IPS DF 6.9 (cell line): ENCODE results near the gene CD164L2.
"Not testable (repeated sequence)": the region's sequence is repeated elsewhere in the genome, so short reads cannot be mapped to it uniquely, and the experiment has no call there.

ENCODE experiments used
- DNase-seq: peaks from one replicate; pipeline ENCODE4 v3.0.0-alpha.2; 2013; ENCODE audit warnings: low read depth, low spot score
- H3K27ac ChIP-seq: one replicate; pipeline ENCODE4 v1.5.1; 2013; ENCODE audit warnings: low read length, control low read depth
- H3K27me3 ChIP-seq: 2 replicates; pipeline ENCODE4 v1.6.1; 2013; ENCODE audit warnings: mild to moderate bottlenecking, low read length; ENCODE audit not compliant: control insufficient read depth, insufficient read depth
- H3K36me3 ChIP-seq: 2 replicates; pipeline ENCODE4 v1.6.1; 2013; ENCODE audit warnings: low read length; ENCODE audit not compliant: control insufficient read depth, insufficient read depth
- H3K4me1 ChIP-seq: 2 replicates; pipeline ENCODE4 v1.6.1; 2013; ENCODE audit warnings: low read length; ENCODE audit not compliant: control insufficient read depth, insufficient read depth
- H3K4me3 ChIP-seq: 2 replicates; pipeline ENCODE4 v1.5.1; 2013; ENCODE audit warnings: mild to moderate bottlenecking, low read length
- H3K9me3 ChIP-seq: 2 replicates; pipeline ENCODE4 v1.6.1; 2013; ENCODE audit warnings: low read length, inconsistent platforms; ENCODE audit not compliant: control insufficient read depth, insufficient read depth
- WGBS: extraction: QIAGEN DNeasy Blood & Tissue Kit; methylation state at CpG from one replicate; pipeline ENCODE4 v1.1.7; 2013; ENCODE audit warnings: mixed read lengths, missing lambda C conversion rate; ENCODE audit not compliant: insufficient read length, insufficient coverage; 5-methylcytosine and 5-hydroxymethylcytosine counted together

CD164L2 gene

DNA sequence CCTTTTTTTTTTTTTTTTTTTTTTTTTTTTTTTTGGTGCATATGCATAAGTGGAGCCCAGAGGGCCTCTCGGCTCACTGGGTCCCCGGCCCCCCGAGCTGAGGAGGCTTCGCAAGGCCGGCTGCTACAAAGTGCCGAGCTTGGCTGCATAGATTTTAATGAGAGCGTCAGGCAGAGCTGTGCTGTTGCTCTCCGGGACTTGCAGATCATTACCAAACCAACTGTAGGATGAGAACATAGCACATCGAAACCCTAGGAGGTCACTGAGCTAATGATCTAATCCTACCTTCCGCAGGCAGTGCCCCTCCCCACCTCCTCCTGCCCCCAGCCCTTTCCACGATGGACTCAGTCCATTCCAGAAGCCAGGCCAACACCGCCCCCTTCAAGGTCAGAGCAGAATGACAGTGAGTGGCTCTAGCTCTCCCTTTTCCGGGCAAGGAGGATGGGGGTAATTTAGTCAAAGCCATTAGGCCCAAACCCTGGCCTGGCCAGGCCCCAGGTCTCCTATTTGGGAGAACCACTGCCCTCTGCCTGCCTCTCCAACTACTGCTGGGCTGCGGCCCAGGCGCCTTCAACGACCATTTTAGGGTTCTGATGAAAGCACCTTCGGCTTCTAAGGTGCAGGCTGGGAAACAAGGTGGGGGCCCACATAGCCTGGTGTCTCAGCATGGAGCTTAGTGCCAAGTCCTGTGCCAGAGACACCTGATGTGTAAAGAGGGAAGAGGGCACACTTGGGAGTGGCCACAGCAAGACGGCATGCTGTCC, 22.6 kb upstream of the CD164L2 start:
- not testable (repeated sequence) for H3K4me3 ChIP-seq, H3K9me3 ChIP-seq, H3K27me3 ChIP-seq, H3K36me3 ChIP-seq, DNase-seq, H3K27ac ChIP-seq, H3K4me1 ChIP-seq
- no CpG with 5 or more reads among the region's 18 CpGs for WGBS

DNA sequence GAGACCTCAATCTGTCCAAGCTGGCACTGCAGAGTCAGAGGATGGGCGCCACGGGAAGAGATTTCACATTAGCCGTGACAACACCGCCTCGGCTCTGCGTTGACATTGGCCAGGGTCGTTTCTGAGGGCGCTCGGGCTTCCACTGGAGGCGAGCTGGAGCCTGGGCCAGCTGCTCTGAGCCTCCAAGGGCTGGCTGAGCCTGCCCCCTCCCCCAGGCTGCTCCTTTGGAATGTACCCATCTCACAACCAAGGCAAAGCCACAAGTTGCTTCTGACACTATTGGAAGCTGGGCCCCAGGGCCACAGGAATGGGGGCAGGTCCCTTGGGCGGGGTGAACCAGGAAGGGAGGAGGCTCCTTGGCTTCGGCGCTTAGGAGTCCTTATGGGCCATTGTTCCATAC, 21.9 kb upstream of the CD164L2 start:
- Histone ChIP-seq H3K4me1 (peaks cover 7% of the 10 kb centered on the region), H3K27me3 (no peaks in the 10 kb centered on the region), H3K4me3 (no peak overlapping the region), H3K9me3 (no peaks in the 10 kb centered on the region), H3K36me3 (no peaks in the 10 kb centered on the region), H3K27ac (no peak overlapping the region)
- DNase-seq = no peak
- no CpG with 5 or more reads among the region's 13 CpGs for WGBS

DNA sequence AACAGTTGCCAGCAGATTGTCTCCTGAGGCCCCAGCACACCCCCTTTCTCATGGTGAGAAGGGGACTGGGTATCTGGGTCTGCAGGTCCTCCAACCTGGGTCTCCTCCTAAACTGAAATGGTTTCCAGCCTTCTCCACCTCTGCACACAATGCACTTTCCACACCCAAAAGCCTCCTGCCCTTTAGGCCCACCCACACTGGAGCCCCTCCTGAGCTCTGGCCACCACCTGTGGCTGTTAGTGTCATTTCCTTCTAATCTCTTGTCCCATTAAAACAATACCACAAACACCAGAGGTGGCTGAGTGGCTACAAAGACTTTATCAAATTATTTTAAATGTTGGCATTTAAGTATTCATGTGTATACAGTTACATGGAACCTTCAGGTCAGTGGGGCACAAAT, 20.8 kb upstream of the CD164L2 start:
- Histone ChIP-seq H3K4me3 (no peak overlapping the region), H3K4me1 (peaks cover 7% of the 10 kb centered on the region), H3K27ac (no peak overlapping the region), H3K36me3 (no peaks in the 10 kb centered on the region), H3K9me3 (no peaks in the 10 kb centered on the region), H3K27me3 (no peaks in the 10 kb centered on the region)
- no peak for DNase-seq

DNA sequence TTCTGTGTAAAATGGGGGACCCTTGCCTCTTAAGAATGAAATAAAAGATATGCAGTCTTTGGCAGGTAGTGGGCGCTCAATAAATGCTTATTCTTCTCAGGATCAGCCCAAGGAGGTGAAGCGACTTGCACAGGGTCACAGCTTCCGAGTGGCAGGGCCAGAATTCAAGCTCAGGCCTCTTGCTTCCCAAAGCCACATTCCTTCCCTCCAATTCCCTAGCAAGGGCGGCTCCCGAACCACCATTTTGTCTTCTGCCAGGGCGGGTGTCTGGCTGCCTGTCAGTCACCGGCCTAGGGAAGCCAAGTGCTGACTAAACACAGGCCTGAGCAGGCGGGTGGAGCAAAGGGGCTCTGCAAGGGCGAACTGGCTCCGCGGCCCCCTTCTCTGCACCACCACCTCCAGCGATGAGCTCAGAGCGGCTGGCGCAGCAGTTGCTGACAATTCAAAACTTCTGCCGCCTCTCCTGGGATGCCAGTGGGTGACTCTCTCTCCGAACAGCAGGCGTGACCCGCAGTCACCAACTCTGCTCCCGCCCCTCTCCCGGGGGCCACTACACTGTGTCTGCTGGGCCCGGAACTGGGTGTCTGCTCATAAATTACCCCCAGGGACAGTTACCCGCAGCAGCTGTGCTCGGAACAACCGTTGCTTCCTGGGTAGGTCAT, 20.1 kb upstream of the CD164L2 start:
- Histone ChIP-seq H3K36me3 (no peaks in the 10 kb centered on the region), H3K27ac (no peak overlapping the region), H3K4me3 (no peak overlapping the region), H3K27me3 (no peaks in the 10 kb centered on the region), H3K9me3 (no peaks in the 10 kb centered on the region), H3K4me1 (peaks cover 7% of the 10 kb centered on the region)
- no CpG with 5 or more reads among the region's 24 CpGs for WGBS
- DNase-seq = no peak

DNA sequence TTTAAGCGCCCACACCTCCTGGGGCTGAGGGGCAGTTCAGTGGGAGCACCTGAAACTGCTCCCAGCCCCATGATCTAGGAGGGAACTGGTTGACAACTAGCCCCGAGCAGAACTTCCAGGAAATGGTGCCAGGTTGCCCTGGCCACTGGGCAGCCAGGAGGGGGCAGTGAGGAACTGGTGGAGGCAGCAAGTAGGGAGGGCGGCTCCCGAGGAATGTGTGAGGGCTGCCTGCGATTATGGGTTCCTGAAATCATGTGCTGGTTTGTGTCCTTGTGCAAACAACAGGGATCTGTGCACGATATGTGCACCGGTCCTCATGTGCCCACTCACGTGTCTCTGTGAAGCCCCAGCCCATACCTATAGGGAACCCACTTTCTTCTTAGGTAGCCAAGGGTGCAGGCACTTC, 19.2 kb upstream of the CD164L2 start:
- H3K27me3 ChIP-seq = no peaks in the 10 kb centered on the region

DNA sequence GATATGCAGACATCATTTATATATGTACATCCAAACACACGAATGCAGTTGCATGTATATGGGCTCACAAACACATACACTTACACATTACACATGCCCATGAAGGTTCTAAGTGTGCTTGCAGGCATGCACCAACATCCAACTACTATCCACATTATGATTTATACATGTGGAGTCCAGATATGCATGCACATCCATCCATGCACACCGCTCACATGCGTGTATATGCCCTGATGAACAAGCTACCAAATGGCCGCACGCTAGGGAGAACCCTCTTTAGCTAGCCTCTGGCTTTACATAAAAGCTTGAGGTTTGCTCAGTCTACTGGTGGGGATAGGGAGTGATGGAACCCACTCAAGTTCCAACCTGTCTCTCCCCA, 17.8 kb upstream of the CD164L2 start:
- Histone ChIP-seq H3K27me3 (no peaks in the 10 kb centered on the region), H3K4me3 (no peak overlapping the region), H3K4me1 (peaks cover 6% of the 10 kb centered on the region), H3K36me3 (no peaks in the 10 kb centered on the region), H3K9me3 (no peaks in the 10 kb centered on the region), H3K27ac (no peak overlapping the region)
- WGBS = no CpG with 5 or more reads among the region's 5 CpGs
- no peak for DNase-seq

More for the DNA sequence above, 19.2 kb upstream of the CD164L2 start:
- Histone ChIP-seq H3K27ac (no peak overlapping the region), H3K36me3 (no peaks in the 10 kb centered on the region), H3K4me1 (peaks cover 7% of the 10 kb centered on the region), H3K4me3 (no peak overlapping the region), H3K9me3 (no peaks in the 10 kb centered on the region)
- no CpG with 5 or more reads among the region's 8 CpGs for WGBS
- DNase-seq = no peak

DNA sequence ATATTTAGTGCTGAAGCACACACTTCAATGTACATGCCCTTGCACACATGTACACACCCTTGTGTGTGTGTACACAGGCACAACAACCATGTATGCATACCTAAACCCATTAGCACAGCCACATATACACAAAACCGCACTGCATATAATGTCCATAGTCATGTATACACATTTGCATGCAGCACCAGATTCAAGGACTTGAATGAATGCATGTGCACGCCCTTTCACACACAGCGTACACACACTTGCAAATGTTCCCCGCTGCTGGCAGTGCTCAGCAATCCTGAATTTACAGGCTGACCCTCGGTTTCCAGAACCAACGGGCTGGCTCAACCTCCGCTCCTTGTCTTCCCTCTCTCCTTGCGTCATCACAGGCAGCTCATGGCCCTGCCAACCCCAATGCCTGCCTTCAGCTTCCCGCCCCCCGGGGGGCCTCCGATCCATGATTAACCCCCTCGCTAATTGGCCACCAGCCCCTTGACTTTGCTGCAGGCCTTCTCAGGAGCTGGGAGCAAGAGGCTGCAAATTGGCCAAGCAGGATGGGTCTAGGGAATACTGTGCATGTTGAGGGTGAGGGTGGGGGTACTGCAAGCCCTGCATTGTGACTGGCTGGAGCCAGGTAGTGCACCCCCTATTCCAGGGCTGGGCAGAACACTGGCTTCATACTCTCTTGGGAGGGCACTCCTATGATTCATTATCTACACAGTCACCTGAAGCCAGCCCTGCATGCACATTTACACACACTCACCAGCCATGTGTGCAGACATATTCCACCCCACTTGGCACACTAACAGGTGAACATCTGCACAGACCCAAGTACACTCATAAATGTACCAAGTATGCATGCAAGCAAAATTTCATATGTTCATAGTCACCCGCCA, 17.2 kb upstream of the CD164L2 start:
- no peaks in the 10 kb centered on the region for H3K9me3 ChIP-seq
- H3K4me3 ChIP-seq = no peak overlapping the region
- H3K36me3 ChIP-seq = no peaks in the 10 kb centered on the region
- no peak for DNase-seq
- H3K27me3 ChIP-seq = no peaks in the 10 kb centered on the region
- H3K4me1 ChIP-seq = peaks cover 6% of the 10 kb centered on the region
- no CpG with 5 or more reads among the region's 13 CpGs for whole genome bisulfite sequencing
- no peak overlapping the region for H3K27ac ChIP-seq

DNA sequence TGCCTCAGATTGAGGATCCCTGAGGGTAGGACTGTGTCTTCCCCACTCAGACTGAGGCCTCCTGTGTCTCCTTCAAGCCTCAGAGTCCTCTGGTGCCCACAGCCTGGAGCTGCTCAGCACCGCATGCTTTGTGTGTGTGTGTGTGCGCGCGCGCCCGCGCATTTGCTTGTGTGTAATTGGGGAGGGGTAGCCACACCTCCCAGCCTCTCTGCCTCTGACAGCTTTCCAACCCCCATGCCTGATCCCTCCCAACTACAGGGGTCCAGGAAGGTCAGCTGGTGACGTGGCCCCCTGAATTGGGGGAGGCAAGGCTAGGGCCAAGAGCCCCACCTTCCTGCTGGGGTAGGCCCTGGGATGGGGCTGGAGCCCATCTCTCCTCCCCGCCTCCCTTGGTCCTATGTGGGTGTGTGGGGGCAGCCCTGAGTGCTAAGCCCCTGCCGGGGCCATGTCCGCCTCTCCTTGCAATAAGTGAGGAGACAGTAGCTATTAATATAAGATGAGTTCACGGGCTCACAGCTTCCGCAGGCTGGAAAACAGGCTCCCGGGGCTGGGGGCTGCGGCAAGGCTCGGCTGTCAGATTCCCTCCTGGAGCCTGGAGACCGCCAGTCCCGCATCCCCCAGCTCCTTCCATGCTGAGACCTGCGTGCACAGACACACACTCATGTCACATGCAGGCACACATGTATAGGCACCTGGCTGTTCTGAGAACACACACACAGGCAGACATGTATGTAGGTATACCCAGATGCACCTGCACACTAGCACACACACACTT, 16.3 kb upstream of the CD164L2 start:
- DNase-seq = no peak

DNA sequence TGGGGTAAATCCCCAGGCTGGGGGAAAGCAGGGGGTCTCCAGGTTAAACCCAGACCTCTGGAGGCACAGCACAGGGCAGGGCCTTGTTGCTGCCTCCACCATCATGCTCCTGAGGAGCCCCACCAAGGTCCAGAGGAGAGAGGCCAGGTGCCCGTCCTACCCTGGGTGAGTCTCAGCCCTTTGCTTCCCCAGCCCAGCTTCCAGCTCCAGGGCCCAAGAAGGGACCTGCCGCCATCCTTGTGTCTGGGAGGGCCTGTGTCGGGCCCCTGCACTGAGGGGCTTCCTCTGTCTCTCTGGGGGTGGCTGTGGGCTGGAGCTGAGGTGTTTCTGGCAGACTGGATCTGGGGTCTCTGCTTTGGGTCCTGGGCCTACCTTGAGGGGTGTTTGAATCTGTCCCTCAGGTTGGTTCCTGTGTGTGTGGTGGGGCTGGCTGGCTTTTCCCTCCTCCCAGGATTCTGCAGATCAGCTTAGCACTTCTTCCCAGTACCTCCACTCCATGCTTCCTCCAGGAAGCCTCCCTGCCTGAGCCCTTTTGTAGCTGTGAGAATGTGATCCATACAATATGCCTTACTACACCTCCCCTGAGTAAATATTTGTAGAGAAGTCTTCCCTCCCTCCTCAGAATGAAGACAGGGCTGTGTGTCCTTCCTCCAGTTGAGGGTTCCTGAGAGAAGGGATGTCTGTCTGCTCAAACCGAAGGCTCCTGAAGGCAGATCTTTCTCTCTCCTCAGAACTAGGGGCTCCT, 15.4 kb upstream of the CD164L2 start:
- H3K27ac ChIP-seq = no peak overlapping the region
- no CpG with 5 or more reads among the region's 4 CpGs for WGBS
- no peak overlapping the region for H3K4me3 ChIP-seq
- DNase-seq = no peak
- H3K27me3 ChIP-seq = no peaks in the 10 kb centered on the region
- H3K36me3 ChIP-seq = 0 out of 2 replicates have a peak, but pooled peaks cover 3% of the 10 kb centered on the region
- H3K4me1 ChIP-seq = peaks cover 4% of the 10 kb centered on the region
- no peaks in the 10 kb centered on the region for H3K9me3 ChIP-seq

More for the DNA sequence above, 16.3 kb upstream of the CD164L2 start:
- Histone ChIP-seq H3K4me3 (no peak overlapping the region), H3K27ac (no peak overlapping the region), H3K36me3 (0 out of 2 replicates have a peak, but pooled peaks cover under 1% of the 10 kb centered on the region), H3K9me3 (no peaks in the 10 kb centered on the region), H3K4me1 (peaks cover 4% of the 10 kb centered on the region), H3K27me3 (no peaks in the 10 kb centered on the region)
- WGBS = no CpG with 5 or more reads among the region's 19 CpGs
